HL-60 (cell line): Measurements from ENCODE around the gene TLCD4.

ENCODE experiments used
- DNase-seq, 2 experiments: peaks; one replicate each; pipeline ENCODE4 v3.0.0-alpha.2; 2010 to 2020; ENCODE audit warnings: low read depth in 1 of 2, low spot score in 1 of 2
- H3K27ac ChIP-seq: fragments of 250-450 bp; sonication (Bioruptor Pico); replicated peaks from 2 replicates; pipeline ENCODE4 v1.5.1; 2020; ENCODE audit warnings: mild to moderate bottlenecking, moderate library complexity
- H3K27me3 ChIP-seq: fragments of 250-450 bp; sonication (Bioruptor Pico); 2 replicates; pipeline ENCODE4 v1.5.1; 2021; ENCODE audit warnings: mild to moderate bottlenecking, moderate library complexity; ENCODE audit not compliant: insufficient read depth, poor library complexity, severe bottlenecking
- H3K4me3 ChIP-seq: replicated peaks from 2 replicates; pipeline ENCODE4 v1.5.1; 2011; ENCODE audit warnings: mild to moderate bottlenecking, control low read depth, low read length; ENCODE audit not compliant: insufficient read depth
- GABPA ChIP-seq: IDR thresholded peaks from 2 replicates; pipeline ENCODE4 v1.6.1; 2012; ENCODE audit warnings: low read depth
- POLR2AphosphoS5 ChIP-seq: IDR thresholded peaks from 2 replicates; pipeline ENCODE4 v1.6.1; 2012; ENCODE audit warnings: low read depth
- SPI1 ChIP-seq: IDR thresholded peaks from 2 replicates; pipeline ENCODE4 v1.6.1; 2012; ENCODE audit warnings: low read depth, mild to moderate bottlenecking, borderline replicate concordance
- TF ChIP-seq, protein P1 (sequence below): IDR thresholded peaks from 2 replicates; pipeline ENCODE4 v1.6.1; 2012; ENCODE audit warnings: low read depth; ENCODE audit not compliant: insufficient replicate concordance
- TF ChIP-seq, protein P2 (sequence below): IDR thresholded peaks from one replicate; pipeline ENCODE4 v1.5.1; 2011; ENCODE audit warnings: low read length, control low read depth, inconsistent platforms; ENCODE audit not compliant: insufficient read depth

TLCD4 gene

DNA sequence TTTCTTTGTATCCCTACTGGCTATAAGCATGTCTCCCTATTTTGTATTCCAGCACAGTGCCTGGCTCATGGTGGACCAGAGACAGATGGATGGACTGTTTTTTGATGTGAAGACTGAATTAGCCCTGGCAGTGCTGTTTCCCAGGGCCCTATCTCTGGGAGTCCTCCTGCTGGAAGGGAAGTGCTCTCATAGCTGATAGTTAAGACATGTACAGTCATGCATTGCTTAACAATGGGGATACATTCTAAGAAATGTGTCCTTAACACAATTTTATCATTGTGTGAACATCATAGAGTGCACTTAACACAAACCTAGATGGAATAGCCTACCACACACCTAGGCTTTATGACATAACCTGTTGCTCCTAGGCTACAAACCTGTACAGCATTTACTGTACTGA, 21.1 kb downstream of the TLCD4 start:
- no peak for DNase-seq
- Histone ChIP-seq H3K27me3 (peaks cover 2% of the 10 kb centered on the region), H3K4me3 (no peak overlapping the region), H3K27ac (no peak overlapping the region)
- TF ChIP-seq, protein P1, sequence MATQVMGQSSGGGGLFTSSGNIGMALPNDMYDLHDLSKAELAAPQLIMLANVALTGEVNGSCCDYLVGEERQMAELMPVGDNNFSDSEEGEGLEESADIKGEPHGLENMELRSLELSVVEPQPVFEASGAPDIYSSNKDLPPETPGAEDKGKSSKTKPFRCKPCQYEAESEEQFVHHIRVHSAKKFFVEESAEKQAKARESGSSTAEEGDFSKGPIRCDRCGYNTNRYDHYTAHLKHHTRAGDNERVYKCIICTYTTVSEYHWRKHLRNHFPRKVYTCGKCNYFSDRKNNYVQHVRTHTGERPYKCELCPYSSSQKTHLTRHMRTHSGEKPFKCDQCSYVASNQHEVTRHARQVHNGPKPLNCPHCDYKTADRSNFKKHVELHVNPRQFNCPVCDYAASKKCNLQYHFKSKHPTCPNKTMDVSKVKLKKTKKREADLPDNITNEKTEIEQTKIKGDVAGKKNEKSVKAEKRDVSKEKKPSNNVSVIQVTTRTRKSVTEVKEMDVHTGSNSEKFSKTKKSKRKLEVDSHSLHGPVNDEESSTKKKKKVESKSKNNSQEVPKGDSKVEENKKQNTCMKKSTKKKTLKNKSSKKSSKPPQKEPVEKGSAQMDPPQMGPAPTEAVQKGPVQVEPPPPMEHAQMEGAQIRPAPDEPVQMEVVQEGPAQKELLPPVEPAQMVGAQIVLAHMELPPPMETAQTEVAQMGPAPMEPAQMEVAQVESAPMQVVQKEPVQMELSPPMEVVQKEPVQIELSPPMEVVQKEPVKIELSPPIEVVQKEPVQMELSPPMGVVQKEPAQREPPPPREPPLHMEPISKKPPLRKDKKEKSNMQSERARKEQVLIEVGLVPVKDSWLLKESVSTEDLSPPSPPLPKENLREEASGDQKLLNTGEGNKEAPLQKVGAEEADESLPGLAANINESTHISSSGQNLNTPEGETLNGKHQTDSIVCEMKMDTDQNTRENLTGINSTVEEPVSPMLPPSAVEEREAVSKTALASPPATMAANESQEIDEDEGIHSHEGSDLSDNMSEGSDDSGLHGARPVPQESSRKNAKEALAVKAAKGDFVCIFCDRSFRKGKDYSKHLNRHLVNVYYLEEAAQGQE = no peak
- TF ChIP-seq GABPA = no peak
- TF ChIP-seq POLR2AphosphoS5 = no peak
- TF ChIP-seq, protein P2, sequence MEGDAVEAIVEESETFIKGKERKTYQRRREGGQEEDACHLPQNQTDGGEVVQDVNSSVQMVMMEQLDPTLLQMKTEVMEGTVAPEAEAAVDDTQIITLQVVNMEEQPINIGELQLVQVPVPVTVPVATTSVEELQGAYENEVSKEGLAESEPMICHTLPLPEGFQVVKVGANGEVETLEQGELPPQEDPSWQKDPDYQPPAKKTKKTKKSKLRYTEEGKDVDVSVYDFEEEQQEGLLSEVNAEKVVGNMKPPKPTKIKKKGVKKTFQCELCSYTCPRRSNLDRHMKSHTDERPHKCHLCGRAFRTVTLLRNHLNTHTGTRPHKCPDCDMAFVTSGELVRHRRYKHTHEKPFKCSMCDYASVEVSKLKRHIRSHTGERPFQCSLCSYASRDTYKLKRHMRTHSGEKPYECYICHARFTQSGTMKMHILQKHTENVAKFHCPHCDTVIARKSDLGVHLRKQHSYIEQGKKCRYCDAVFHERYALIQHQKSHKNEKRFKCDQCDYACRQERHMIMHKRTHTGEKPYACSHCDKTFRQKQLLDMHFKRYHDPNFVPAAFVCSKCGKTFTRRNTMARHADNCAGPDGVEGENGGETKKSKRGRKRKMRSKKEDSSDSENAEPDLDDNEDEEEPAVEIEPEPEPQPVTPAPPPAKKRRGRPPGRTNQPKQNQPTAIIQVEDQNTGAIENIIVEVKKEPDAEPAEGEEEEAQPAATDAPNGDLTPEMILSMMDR = no peak
- no peak for TF ChIP-seq SPI1

DNA sequence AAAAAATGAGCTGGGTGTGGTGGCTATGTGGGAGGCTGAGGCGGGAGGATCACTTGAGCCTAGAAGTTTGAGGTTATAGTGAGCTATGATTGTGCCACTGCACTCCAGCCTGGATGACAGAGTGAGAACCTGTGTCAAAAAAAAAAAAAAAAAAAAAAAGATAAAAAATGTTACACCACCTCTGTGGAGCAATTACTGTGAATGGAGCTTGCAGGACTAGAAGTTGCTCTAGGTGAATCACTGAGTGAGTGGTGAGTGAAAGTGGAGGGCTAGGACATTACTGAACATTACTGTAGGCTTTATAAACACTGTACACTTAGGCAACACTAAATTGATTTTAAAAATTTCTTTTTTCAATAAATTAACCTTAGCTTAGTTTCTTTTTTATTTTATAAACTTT, 21.9 kb downstream of the TLCD4 start:
- TF ChIP-seq, protein P1 = no peak
- TF ChIP-seq POLR2AphosphoS5 (no peak), SPI1 (no peak), GABPA (no peak)
- TF ChIP-seq, protein P2 = no peak
- H3K27me3 ChIP-seq = peaks cover 2% of the 10 kb centered on the region
- DNase-seq = no peak
- no peak overlapping the region for H3K4me3 ChIP-seq
- no peak overlapping the region for H3K27ac ChIP-seq

DNA sequence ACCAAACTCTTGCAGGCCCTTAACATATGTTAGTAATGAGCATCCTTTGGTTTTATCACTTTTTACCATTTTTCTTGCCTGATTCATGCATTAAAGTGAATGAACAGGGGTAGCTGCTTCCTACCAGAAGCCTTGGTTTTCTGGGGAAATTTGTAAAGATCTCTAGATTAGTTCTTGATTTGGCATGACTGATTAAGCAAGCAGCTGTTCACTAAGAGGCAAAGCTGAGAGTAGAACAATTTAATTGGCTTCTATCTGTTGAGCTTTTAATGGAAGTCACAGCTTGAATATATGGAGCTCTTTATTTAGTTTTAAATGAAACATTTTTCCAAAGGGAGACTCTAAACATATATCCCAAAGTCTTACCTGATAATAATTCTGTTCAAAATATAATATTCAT, 23.6 kb downstream of the TLCD4 start:
- no peak for DNase-seq

More for the DNA sequence above, 23.6 kb downstream of the TLCD4 start:
- H3K4me3 ChIP-seq = no peak overlapping the region
- no peak overlapping the region for H3K27ac ChIP-seq
- H3K27me3 ChIP-seq = peaks cover 2% of the 10 kb centered on the region
- TF ChIP-seq POLR2AphosphoS5 (no peak), SPI1 (no peak), GABPA (no peak)
- TF ChIP-seq, protein P1 = no peak
- TF ChIP-seq, protein P2 = no peak
